Measurements from ENCODE around the gene ASB8.

The ASB8 gene

DNA sequence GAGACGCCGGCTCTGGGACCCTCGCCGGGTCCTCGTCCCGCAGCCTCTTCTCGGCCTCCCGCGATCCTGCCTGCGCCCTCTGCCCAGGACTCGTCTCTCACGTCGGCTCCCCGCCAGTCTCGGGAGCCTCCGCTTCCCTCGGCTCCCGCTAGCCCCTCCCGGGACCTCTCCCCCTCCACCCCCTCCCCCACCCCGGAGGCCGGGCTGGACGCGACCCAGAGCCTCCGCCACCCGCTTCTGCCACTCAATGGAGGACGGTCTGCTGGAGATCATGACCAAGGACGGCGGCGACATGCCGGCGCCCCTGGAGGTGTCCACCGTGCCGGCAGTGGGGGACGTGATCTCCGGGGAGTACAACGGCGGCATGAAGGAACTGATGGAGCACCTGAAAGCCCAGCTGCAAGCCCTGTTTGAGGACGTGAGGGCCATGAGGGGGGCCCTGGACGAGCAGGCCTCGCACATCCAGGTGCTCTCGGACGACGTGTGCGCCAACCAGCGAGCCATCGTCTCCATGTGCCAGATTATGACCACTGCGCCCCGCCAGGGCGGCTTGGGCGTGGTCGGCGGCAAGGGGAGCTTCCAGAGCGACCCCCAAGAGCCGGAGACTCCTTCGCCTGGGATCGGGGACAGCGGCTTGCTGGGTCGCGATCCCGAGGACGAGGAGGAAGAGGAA lies 26.7 kb upstream of the ASB8 start:
- TF ChIP-seq YY1 (IDR thresholded peaks at IDR 0.05; ENCODE audit: low read depth) (no peak), CEBPB (IDR thresholded peaks at IDR 0.05) (no peak), ZBTB7A (IDR thresholded peaks at IDR 0.05; ENCODE audit: low read depth) (0 out of 2 replicates have a peak, but pooled peaks have one; percentile 14), RAD21 (IDR thresholded peaks at IDR 0.05; ENCODE audit: low read depth) (no peak), FOXM1 (IDR thresholded peaks at IDR 0.05; ENCODE audit: borderline replicate concordance, low read depth) (no peak), TEAD4 (IDR thresholded peaks at IDR 0.05) (no peak), EGR1 (IDR thresholded peaks at IDR 0.05) (no peak)
- TF ChIP-seq, protein P1, sequence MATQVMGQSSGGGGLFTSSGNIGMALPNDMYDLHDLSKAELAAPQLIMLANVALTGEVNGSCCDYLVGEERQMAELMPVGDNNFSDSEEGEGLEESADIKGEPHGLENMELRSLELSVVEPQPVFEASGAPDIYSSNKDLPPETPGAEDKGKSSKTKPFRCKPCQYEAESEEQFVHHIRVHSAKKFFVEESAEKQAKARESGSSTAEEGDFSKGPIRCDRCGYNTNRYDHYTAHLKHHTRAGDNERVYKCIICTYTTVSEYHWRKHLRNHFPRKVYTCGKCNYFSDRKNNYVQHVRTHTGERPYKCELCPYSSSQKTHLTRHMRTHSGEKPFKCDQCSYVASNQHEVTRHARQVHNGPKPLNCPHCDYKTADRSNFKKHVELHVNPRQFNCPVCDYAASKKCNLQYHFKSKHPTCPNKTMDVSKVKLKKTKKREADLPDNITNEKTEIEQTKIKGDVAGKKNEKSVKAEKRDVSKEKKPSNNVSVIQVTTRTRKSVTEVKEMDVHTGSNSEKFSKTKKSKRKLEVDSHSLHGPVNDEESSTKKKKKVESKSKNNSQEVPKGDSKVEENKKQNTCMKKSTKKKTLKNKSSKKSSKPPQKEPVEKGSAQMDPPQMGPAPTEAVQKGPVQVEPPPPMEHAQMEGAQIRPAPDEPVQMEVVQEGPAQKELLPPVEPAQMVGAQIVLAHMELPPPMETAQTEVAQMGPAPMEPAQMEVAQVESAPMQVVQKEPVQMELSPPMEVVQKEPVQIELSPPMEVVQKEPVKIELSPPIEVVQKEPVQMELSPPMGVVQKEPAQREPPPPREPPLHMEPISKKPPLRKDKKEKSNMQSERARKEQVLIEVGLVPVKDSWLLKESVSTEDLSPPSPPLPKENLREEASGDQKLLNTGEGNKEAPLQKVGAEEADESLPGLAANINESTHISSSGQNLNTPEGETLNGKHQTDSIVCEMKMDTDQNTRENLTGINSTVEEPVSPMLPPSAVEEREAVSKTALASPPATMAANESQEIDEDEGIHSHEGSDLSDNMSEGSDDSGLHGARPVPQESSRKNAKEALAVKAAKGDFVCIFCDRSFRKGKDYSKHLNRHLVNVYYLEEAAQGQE (IDR thresholded peaks at IDR 0.05; ENCODE audit: low read depth), result no peak
- TF ChIP-seq, protein P2, sequence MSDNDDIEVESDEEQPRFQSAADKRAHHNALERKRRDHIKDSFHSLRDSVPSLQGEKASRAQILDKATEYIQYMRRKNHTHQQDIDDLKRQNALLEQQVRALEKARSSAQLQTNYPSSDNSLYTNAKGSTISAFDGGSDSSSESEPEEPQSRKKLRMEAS (IDR thresholded peaks at IDR 0.05), result no peak

DNA sequence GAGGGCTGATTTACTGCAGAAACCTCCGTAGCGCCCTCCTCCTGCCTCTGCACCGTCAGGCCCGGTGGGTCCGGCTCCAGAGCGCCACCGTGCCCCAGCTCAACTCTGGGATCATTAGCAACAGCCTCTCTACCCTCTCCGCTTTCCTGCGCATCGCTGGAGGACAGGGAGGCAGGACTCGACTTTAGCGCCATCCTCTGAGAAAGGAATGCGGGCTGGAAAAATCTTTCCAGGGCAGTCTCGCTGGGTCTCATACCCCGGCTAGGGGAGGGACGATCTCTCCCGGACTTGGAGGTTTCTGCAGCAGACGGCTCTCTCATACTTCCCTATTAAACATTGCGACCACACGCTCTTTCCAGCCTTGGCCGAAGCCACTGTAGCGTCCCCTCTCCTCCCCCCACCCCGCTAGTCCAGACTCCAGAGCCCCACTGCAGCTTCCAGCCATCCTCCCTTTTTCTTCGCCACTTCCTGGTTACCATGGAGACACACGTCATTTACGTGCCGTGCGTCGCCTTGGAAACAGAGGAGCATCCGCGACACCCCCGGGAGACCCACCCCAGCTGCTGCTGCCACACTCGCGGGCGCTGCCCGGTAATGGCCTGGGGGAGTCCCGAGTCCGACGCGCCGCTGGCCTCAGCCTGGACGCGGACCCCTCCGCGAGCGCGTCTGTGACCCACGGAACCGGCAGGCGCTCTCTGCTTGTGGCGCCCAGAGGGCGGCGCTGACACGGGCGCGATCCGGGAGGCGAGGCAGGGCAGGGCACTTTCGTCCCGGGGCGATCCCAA lies 26.0 kb upstream of the ASB8 start, which contains the start of gene CCDC184:
Gene CCDC184, plus strand, starts transcription at position 554 of the 785 bp plus-strand sequence. CDS start 479 bp downstream, outside the sequence.
- TF ChIP-seq RAD21 (IDR thresholded peaks at IDR 0.05; ENCODE audit: low read depth) (peak; percentile 19; the same call in 1 of the 2 replicates), CEBPB (IDR thresholded peaks at IDR 0.05) (no peak), ZBTB7A (IDR thresholded peaks at IDR 0.05; ENCODE audit: low read depth) (peak; percentile 81), CREB1 (IDR thresholded peaks at IDR 0.05; ENCODE audit: low read depth) (peak; percentile 31; the same call in 1 of the 2 replicates)

DNA sequence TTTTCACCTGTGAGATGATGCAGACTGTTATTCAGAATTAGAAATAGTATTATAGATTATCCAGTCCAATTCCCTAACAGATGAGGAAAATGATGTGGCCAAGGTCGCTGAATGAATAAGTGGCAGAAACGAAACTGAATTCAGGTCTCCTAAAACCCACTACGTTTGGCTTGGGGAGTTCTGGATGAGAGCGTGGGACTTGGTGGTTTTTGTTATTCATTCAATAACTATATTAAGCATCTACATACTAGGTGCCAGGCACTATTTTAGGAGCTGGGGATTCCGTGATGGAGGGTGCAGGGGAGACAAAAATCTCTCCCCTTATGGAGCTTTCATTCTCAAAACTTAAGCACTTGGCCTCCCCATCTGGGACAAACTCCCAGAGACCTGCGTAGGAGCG lies 25.3 kb upstream of the ASB8 start:
- no peak for TF ChIP-seq ZBTB7A (IDR thresholded peaks at IDR 0.05; ENCODE audit: low read depth)
- TF ChIP-seq RAD21 (IDR thresholded peaks at IDR 0.05; ENCODE audit: low read depth), result no peak
- no peak for TF ChIP-seq EGR1 (IDR thresholded peaks at IDR 0.05)
- TF ChIP-seq CREB1 (IDR thresholded peaks at IDR 0.05; ENCODE audit: low read depth), result no peak
- TF ChIP-seq TEAD4 (IDR thresholded peaks at IDR 0.05), result no peak
- TF ChIP-seq FOXM1 (IDR thresholded peaks at IDR 0.05; ENCODE audit: borderline replicate concordance, low read depth), result no peak

DNA sequence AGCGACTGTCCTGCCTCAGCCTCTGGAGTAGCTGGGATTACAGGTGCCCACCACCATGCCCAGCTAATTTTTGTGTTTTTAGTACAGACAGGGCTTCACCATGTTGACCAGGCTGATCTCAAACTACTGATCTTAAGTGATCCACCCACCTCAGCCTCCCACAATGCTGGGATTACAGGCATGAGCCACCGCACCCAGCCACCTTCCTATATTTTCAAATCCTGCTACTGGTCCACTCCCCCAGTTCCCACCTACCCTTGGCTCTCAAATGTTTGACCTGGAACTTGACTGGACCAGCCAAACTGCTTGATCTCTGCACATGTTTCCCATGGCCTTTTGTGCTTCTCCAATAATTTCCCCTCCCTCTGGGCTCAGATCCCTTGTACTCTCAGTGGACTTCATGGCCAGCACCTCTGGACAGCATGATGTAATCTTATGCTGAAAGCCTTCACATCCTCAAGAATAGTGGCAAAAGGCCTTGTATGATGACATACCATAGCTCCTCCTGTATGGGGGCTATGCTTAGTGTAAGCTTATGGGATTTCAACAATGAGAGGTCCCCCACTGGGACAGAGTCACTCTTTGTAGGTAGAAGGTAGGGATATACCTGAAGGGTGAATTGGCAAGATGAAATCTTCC lies 23.7 kb upstream of the ASB8 start:
- TF ChIP-seq, protein P3, sequence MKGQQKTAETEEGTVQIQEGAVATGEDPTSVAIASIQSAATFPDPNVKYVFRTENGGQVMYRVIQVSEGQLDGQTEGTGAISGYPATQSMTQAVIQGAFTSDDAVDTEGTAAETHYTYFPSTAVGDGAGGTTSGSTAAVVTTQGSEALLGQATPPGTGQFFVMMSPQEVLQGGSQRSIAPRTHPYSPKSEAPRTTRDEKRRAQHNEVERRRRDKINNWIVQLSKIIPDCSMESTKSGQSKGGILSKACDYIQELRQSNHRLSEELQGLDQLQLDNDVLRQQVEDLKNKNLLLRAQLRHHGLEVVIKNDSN (IDR thresholded peaks at IDR 0.05), result no peak
- TF ChIP-seq YY1 (IDR thresholded peaks at IDR 0.05; ENCODE audit: low read depth) (no peak), TAF1 (IDR thresholded peaks at IDR 0.05; ENCODE audit: low read depth) (no peak), ZBTB7A (IDR thresholded peaks at IDR 0.05; ENCODE audit: low read depth) (no peak), FOXM1 (IDR thresholded peaks at IDR 0.05; ENCODE audit: borderline replicate concordance, low read depth) (no peak), TEAD4 (IDR thresholded peaks at IDR 0.05) (no peak)

DNA sequence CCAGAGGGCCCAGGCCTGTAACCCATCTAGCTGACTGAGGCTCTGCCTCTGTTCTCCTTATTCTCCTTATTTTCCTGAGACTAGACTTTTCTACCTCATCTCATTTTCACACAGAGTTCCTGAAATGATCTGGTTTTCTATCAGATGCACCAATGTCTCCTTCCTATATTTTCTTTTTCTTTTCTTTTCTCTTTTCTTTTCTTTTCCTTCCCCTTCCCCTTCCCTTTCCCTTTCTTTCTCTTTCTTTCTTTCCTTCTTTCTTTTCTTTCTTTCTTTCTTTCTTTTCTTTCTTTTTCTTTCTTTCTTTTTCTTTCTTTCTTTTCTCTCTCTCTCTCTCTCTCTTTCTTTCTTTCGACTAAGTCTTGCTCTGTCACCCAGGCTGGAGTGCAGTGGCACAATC lies 23.1 kb upstream of the ASB8 start:
- TF ChIP-seq RAD21 (IDR thresholded peaks at IDR 0.05; ENCODE audit: low read depth) (no peak), ZBTB7A (IDR thresholded peaks at IDR 0.05; ENCODE audit: low read depth) (no peak), TEAD4 (IDR thresholded peaks at IDR 0.05) (no peak), NFIC (IDR thresholded peaks at IDR 0.05) (no peak), EP300 (IDR thresholded peaks at IDR 0.05; ENCODE audit: borderline replicate concordance) (no peak), FOXM1 (IDR thresholded peaks at IDR 0.05; ENCODE audit: borderline replicate concordance, low read depth) (no peak), CEBPB (IDR thresholded peaks at IDR 0.05) (no peak), CREB1 (IDR thresholded peaks at IDR 0.05; ENCODE audit: low read depth) (no peak)
- TF ChIP-seq, protein P2 (IDR thresholded peaks at IDR 0.05), result no peak

DNA sequence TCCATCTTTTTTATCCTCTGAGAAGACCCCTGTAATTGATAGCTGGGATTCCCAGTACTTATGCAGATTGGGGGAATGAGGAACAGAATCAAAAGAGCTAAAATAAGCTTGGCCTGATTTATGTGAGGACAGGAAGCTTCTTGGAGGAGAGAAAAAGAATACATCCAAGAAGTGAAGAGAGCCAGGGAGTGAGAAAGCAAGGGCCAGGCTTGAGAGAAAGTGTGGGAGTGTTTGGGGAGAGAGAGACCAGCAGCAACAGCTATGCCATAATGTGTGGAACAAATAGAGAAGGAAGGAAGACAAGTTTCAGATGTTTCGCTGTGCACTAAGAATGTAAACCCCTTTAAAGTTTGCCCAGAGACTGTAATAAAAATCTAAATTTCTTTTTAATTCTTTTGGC lies 22.2 kb upstream of the ASB8 start:
- TF ChIP-seq, protein P2 (IDR thresholded peaks at IDR 0.05), result no peak
- TF ChIP-seq CREB1 (IDR thresholded peaks at IDR 0.05; ENCODE audit: low read depth) (no peak), NFIC (IDR thresholded peaks at IDR 0.05) (no peak), RAD21 (IDR thresholded peaks at IDR 0.05; ENCODE audit: low read depth) (no peak), FOXM1 (IDR thresholded peaks at IDR 0.05; ENCODE audit: borderline replicate concordance, low read depth) (no peak), TCF12 (IDR thresholded peaks at IDR 0.05; ENCODE audit: low read depth) (no peak), YY1 (IDR thresholded peaks at IDR 0.05; ENCODE audit: low read depth) (no peak), CEBPB (IDR thresholded peaks at IDR 0.05) (no peak), EP300 (IDR thresholded peaks at IDR 0.05; ENCODE audit: borderline replicate concordance) (no peak), TAF1 (IDR thresholded peaks at IDR 0.05; ENCODE audit: low read depth) (no peak), ZBTB7A (IDR thresholded peaks at IDR 0.05; ENCODE audit: low read depth) (no peak), TEAD4 (IDR thresholded peaks at IDR 0.05) (no peak)
- TF ChIP-seq, protein P1 (IDR thresholded peaks at IDR 0.05; ENCODE audit: low read depth), result no peak
- TF ChIP-seq, protein P3 (IDR thresholded peaks at IDR 0.05), result no peak

All from Ishikawa (cell line).